ENCODE results near the gene YEATS4.

- TF ChIP-seq, protein P1, sequence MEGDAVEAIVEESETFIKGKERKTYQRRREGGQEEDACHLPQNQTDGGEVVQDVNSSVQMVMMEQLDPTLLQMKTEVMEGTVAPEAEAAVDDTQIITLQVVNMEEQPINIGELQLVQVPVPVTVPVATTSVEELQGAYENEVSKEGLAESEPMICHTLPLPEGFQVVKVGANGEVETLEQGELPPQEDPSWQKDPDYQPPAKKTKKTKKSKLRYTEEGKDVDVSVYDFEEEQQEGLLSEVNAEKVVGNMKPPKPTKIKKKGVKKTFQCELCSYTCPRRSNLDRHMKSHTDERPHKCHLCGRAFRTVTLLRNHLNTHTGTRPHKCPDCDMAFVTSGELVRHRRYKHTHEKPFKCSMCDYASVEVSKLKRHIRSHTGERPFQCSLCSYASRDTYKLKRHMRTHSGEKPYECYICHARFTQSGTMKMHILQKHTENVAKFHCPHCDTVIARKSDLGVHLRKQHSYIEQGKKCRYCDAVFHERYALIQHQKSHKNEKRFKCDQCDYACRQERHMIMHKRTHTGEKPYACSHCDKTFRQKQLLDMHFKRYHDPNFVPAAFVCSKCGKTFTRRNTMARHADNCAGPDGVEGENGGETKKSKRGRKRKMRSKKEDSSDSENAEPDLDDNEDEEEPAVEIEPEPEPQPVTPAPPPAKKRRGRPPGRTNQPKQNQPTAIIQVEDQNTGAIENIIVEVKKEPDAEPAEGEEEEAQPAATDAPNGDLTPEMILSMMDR (conservative IDR thresholded peaks at IDR 0.05; ENCODE audit: low read depth in 2 of 2): no peak
- peak; percentile 77 for TF ChIP-seq POLR2AphosphoS5 (IDR thresholded peaks at IDR 0.05; ENCODE audit: low read depth)
- TF ChIP-seq EZH2 (IDR thresholded peaks at IDR 0.05; ENCODE audit: low read depth, unreplicated experiment): no peak
- 0 out of 2 replicates have a peak, but pooled peaks have one; percentile 47 for TF ChIP-seq CREB1 (CRISPR knock-in tag; IDR thresholded peaks at IDR 0.05; ENCODE audit: low read depth)
- TF ChIP-seq REST (IDR thresholded peaks at IDR 0.05; ENCODE audit: unreplicated experiment): no peak
- no peak for TF ChIP-seq ZNF462 (CRISPR knock-in tag; IDR thresholded peaks at IDR 0.05)
- no peak for TF ChIP-seq EZH2phosphoT487 (IDR thresholded peaks at IDR 0.05; ENCODE audit: unreplicated experiment)
- TF ChIP-seq, protein P2, sequence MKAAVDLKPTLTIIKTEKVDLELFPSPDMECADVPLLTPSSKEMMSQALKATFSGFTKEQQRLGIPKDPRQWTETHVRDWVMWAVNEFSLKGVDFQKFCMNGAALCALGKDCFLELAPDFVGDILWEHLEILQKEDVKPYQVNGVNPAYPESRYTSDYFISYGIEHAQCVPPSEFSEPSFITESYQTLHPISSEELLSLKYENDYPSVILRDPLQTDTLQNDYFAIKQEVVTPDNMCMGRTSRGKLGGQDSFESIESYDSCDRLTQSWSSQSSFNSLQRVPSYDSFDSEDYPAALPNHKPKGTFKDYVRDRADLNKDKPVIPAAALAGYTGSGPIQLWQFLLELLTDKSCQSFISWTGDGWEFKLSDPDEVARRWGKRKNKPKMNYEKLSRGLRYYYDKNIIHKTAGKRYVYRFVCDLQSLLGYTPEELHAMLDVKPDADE (IDR thresholded peaks at IDR 0.05): no peak
- no peak for TF ChIP-seq JUNB (IDR thresholded peaks at IDR 0.05; ENCODE audit: unreplicated experiment)
Measured at GRCh38 chr12:69359531-69360347, at the start of gene YEATS4.
